PC-9 (cell line): Measurements from ENCODE around the gene DOC2B.
"Not testable (repeated sequence)": the region's sequence is repeated elsewhere in the genome, so short reads cannot be mapped to it uniquely, and the experiment has no call there.

Experiments used
- EZH2 ChIP-seq: fragments of 200-600 bp; sonication (generic); IDR thresholded peaks from 2 replicates; pipeline ENCODE4 v1.8.0; 2017; ENCODE audit warnings: antibody characterized with exemption, low read depth
- TF ChIP-seq, protein P1 (sequence below): fragments of 200-600 bp; sonication (generic); conservative IDR thresholded peaks from 2 replicates; pipeline ENCODE4 v1.6.1; 2017; ENCODE audit warnings: mixed run types, antibody characterized with exemption, mild to moderate bottlenecking, moderate library complexity

DNA sequence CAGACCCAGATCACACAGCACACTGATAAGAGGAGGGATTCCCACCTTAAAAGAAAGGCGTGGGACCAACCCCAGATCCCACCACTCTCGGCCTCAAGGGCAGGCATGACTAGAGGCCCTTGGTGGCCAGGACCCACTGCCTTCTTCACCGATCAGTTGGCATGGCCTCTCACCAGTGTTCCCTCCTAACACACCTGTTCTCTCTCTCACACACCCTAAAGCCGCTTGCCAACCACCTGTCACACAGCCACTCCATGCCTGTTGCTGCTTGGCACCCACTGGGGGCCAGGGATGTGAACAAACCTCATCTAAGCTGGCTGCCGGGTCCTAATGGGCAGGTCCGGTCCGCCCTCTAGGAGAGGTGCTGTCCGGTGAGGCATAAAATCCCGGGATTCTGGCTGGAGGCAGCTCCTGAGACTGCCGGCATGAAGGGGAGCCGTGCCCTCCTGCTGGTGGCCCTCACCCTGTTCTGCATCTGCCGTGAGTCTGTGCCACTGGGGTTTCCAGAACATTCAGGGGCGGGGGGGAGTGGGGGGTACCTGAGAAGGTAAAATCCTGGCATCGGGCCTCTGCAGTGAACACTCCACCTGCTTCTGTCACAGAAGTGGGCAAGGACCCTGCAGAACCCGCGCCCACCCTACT lies 44.2 kb downstream of the DOC2B start, which contains the start of gene SCGB1C2:
- TF ChIP-seq EZH2 = not testable (repeated sequence)
- TF ChIP-seq, protein P1, sequence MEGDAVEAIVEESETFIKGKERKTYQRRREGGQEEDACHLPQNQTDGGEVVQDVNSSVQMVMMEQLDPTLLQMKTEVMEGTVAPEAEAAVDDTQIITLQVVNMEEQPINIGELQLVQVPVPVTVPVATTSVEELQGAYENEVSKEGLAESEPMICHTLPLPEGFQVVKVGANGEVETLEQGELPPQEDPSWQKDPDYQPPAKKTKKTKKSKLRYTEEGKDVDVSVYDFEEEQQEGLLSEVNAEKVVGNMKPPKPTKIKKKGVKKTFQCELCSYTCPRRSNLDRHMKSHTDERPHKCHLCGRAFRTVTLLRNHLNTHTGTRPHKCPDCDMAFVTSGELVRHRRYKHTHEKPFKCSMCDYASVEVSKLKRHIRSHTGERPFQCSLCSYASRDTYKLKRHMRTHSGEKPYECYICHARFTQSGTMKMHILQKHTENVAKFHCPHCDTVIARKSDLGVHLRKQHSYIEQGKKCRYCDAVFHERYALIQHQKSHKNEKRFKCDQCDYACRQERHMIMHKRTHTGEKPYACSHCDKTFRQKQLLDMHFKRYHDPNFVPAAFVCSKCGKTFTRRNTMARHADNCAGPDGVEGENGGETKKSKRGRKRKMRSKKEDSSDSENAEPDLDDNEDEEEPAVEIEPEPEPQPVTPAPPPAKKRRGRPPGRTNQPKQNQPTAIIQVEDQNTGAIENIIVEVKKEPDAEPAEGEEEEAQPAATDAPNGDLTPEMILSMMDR = not testable (repeated sequence)
